ENCODE data around the gene MPPED1. TPM values are rescaled to one million over a fixed set of nuclear protein-coding genes. Genes with fewer than 3 reads are reported as not detected.

MPPED1 gene
- total RNA-seq, 2 donors from 2014 or later: not detected

GRCh38 chr22:43534916-43535315, 123.1 kb downstream of the MPPED1 start:
- H3K27me3 Mint-ChIP-seq: peaks cover 14% of the 10 kb centered on the region
- no peak overlapping the region for H3K27ac Mint-ChIP-seq
- no peaks in the 10 kb centered on the region for H3K9me3 Mint-ChIP-seq
- no peak for ATAC-seq (replicated peaks)
- no peaks in the 10 kb centered on the region for H3K4me1 Mint-ChIP-seq
- no peaks in the 10 kb centered on the region for H3K36me3 Mint-ChIP-seq (ENCODE audit: low read depth)
- H3K4me3 Mint-ChIP-seq: no peak overlapping the region

- Mint-ChIP-seq H3K4me1 (no peaks in the 10 kb centered on the region), H3K27ac (no peak overlapping the region), H3K36me3 (ENCODE audit: low read depth) (no peaks in the 10 kb centered on the region), H3K27me3 (peaks cover 14% of the 10 kb centered on the region), H3K4me3 (no peak overlapping the region), H3K9me3 (no peaks in the 10 kb centered on the region)
- ATAC-seq (replicated peaks): no peak
These were observed 123.5 kb downstream of the MPPED1 start for GRCh38 chr22:43535336-43535735.

GRCh38 chr22:43535741-43536140, 123.9 kb downstream of the MPPED1 start:
- Mint-ChIP-seq H3K27me3 (peaks cover 14% of the 10 kb centered on the region), H3K9me3 (no peaks in the 10 kb centered on the region), H3K36me3 (ENCODE audit: low read depth) (no peaks in the 10 kb centered on the region), H3K27ac (no peak overlapping the region), H3K4me1 (no peaks in the 10 kb centered on the region), H3K4me3 (no peak overlapping the region)
- no peak for ATAC-seq (replicated peaks)

DNA sequence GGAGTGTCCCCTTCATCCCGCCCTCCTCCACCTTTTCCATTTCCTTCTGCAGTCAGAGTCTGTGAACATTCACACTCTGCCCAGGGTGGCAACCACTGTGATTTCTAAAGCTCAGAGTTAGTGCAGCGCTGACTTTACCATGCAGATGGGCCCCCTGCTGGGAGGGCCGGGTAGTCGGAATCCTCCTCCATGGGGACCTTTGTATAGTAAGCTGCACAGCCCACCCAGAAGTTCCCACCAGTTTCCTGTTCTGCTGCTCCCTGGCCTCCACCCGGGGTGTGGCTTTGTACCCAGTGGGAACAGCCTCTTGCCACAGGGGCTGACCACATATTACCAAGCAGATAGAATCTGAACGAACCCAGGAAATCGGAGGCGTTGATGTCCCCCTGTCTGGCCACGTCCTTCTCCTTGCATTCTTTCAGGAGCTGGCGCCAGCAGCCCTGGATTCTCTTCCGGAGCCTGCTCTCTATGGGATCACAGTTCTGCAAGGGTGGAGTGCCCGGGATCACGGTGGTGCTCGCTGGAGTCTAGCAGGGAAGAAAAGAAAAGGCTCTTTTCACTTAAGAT, 125.3 kb downstream of the MPPED1 start:
- ATAC-seq (replicated peaks): no peak
- Mint-ChIP-seq H3K4me3 (no peak overlapping the region), H3K36me3 (ENCODE audit: low read depth) (no peaks in the 10 kb centered on the region), H3K27me3 (peaks cover 17% of the 10 kb centered on the region), H3K4me1 (no peaks in the 10 kb centered on the region), H3K27ac (no peak overlapping the region), H3K9me3 (no peaks in the 10 kb centered on the region)

DNA sequence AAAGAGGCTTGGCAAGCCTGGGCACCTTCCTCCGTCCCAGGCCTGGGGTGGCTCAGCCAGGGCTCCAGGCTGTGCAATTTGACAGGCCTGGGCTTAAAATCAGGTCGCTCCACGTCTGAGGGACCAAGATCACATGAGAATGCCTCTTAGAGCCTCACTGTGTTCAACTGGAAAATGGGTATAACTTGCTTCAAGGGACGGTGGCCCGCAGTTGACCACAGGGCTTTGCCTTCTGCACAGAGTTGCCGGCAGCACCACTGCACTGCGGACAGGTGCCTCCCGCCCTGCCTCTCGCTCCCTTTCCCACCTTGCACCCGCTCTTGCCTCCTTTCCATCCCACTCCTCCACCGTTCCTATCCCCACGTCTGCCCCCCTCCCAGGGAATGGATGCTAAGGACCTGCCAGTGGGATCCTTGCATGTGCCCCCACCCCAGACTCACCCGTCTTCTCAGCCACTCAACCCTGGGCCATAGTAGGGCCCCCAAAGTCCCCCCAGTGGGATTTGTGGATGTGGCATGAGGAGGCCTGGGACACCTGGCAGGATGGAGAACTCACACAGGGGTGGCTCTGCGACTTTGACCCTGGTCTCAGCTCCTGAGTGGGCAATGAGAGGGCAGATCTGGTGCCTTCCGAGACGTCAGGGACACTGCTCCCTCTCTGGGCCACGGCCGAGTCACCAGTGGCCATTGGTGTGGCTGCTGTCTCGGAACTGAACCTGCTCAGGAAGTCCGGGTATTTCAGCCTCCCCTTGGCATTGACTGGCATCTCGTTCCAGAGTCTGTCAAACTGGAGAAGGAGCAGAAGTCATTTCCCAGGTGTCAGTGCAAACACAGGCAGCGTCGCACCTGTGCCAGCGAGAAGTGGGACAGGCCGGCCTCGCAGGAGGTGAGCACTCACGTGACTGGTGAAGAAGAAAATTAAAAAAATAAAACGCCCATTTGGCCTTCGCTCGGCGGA, 128.0 kb downstream of the MPPED1 start:
- Mint-ChIP-seq H3K4me3 (no peak overlapping the region), H3K27me3 (peaks cover 20% of the 10 kb centered on the region), H3K9me3 (no peaks in the 10 kb centered on the region), H3K36me3 (ENCODE audit: low read depth) (no peaks in the 10 kb centered on the region), H3K27ac (no peak overlapping the region), H3K4me1 (no peaks in the 10 kb centered on the region)
- no peak for ATAC-seq (replicated peaks)

DNA sequence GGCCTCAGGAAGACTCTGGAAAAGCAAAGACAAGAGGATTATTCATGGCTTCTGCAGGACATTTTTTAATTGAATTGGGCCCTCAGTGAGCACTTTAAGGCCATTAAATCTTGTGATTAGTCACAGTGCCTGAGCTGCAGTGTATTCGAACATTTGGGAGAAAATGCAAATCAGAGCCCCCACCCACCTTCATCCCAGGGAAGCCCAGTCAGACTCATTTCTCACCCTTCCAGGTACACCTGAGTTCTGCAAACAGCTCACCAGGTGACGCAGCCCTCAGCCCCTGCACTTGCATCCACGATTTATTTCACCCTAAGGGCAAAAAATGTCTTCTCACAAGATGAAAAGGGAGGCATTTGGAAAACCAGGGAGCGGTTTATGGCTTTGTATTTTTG, 128.7 kb downstream of the MPPED1 start:
- H3K27me3 Mint-ChIP-seq: peaks cover 17% of the 10 kb centered on the region
- no peaks in the 10 kb centered on the region for H3K36me3 Mint-ChIP-seq (ENCODE audit: low read depth)
- no peaks in the 10 kb centered on the region for H3K9me3 Mint-ChIP-seq
- no peak overlapping the region for H3K27ac Mint-ChIP-seq
- H3K4me1 Mint-ChIP-seq: no peaks in the 10 kb centered on the region
- ATAC-seq (replicated peaks): no peak
- H3K4me3 Mint-ChIP-seq: no peak overlapping the region

GRCh38 chr22:43541022-43541421, 129.2 kb downstream of the MPPED1 start:
- no peaks in the 10 kb centered on the region for H3K4me1 Mint-ChIP-seq
- H3K36me3 Mint-ChIP-seq (ENCODE audit: low read depth): no peaks in the 10 kb centered on the region
- H3K27me3 Mint-ChIP-seq: peaks cover 14% of the 10 kb centered on the region
- no peaks in the 10 kb centered on the region for H3K9me3 Mint-ChIP-seq
- ATAC-seq (replicated peaks): no peak
- H3K4me3 Mint-ChIP-seq: no peak overlapping the region
- no peak overlapping the region for H3K27ac Mint-ChIP-seq

DNA sequence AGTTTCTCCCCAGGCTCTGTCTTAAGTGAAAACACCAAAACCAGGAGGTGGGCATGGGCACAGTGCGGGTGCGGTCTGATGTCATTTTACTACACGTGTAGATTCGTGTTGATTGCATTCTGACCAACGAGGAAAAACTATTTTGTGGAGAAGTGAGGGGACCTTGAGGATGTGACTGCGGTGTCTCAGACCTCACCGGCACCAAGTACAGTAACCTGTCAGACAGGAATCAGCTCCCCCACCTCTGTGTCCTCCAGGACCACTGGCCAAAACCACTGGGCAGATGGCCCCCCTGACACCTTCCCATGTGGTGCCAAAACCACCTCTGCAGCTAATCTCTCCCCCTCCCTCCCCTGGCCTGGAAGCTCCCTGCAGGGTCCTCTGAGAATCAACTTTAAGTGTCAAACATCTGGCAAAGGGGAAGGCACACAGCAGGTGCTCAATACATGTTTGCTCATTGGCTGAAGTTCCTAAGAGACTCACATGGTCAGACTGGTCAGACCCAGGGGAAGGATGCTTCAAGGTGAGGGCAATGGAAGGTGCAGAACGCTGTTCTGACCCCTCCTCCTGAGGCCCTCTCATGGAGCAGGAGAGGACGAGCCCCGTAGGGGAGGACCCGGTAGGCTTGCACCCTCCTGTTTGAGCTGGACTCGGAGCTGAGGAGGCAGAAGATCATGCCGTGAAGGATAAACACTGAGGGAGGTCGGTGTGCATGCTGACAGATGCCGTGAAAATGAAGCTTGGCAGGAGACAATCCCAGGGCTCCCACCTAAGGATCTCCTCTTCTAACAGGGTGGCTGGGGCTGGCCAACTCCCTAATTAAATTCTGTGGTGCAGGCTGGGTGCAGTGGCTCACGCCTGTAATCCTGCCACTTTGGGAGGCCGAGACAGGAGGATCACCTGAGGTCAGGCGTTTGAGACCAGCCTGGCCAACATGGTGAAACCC, 129.9 kb downstream of the MPPED1 start:
- Mint-ChIP-seq H3K4me1 (no peaks in the 10 kb centered on the region), H3K36me3 (ENCODE audit: low read depth) (no peaks in the 10 kb centered on the region), H3K27me3 (peaks cover 14% of the 10 kb centered on the region), H3K27ac (no peak overlapping the region), H3K4me3 (no peak overlapping the region), H3K9me3 (no peaks in the 10 kb centered on the region)
- no peak for ATAC-seq (replicated peaks)

DNA sequence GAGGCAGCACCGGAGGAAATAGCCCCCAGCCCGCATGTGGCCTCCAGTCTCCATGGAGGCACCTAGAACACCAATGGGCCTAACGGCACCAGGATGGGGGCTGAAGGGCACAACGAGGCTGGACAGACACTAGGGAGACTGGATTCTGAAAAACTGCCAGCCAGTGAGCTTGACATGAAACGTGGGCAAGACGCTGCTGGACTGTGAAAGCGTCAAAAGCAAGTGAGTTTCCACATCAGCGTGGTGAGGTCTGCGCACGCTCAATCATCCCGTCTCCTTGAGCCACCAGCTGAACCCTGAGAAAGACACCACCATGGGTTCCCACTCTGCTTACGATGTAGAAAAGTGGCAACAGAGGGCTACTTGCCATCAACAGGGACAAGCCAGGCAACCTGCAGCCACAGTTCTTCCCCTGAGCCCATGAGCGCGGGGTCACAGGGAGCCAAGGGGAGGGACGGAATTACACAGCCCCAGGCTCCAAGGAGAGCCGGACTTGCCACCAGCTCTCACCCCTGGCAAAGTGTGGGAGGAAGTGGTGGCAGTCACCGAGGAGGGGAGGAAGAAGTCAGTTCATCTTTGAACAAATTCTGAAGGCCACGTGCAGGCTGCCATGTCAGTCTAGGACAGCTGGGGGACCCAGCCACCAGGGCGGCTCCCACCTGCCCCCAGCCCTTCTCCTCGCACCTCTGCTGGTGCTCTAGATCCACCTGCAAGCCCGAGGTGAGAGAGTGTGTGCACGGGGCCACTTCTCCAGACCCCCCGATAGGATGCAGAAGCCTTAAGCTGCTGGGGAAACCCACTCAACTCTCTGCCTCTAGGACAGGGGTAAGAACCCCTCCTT, 131.1 kb downstream of the MPPED1 start:
- Mint-ChIP-seq H3K36me3 (ENCODE audit: low read depth) (no peaks in the 10 kb centered on the region), H3K9me3 (no peaks in the 10 kb centered on the region), H3K27ac (no peak overlapping the region), H3K27me3 (peaks cover 13% of the 10 kb centered on the region), H3K4me3 (no peak overlapping the region), H3K4me1 (no peaks in the 10 kb centered on the region)
- no peak for ATAC-seq (replicated peaks)

DNA sequence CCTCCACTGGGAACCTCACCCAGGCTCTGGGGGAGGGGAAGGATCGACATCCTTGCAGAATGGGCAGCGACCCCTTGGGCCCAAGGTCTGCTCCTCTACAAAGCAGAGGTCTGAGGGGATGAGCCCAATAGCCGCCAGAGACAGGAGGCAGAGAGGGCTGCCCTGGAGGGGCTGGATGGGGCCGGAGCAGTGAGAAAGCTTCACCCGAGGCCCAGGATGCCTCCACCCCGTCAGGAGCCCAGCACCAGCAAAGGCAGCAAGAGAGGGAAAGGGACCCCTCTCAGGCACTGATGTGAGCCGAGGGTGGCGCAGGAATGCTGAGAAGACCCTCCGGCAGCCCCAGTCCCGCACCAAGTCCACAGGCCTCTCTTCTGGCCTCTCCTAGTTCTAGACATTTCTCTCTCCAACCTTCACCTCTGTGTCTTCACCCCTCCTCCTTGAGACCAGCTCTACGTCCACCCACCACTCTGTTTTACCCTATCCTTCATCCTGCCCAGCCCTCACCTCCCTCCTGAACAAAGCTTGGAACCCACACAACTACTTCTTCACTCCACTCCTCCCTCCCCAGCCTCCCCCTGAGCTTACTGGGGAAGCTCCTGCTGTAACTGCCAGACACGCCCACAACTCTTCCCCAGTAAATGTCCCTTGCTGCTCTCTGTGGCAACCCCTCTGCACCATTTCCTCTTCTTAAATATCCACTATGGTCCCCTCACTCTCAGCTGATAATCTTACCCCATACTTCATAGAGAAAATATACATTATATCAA, 131.9 kb downstream of the MPPED1 start:
- Mint-ChIP-seq H3K27me3 (peaks cover 9% of the 10 kb centered on the region), H3K27ac (peak overlapping the region; percentile 33), H3K4me1 (no peaks in the 10 kb centered on the region), H3K4me3 (no peak overlapping the region), H3K36me3 (ENCODE audit: low read depth) (no peaks in the 10 kb centered on the region), H3K9me3 (no peaks in the 10 kb centered on the region)
- no peak for ATAC-seq (replicated peaks)

- peak overlapping the region; percentile 33 for H3K27ac Mint-ChIP-seq
- H3K4me3 Mint-ChIP-seq: no peak overlapping the region
- peaks cover 9% of the 10 kb centered on the region for H3K27me3 Mint-ChIP-seq
- H3K9me3 Mint-ChIP-seq: no peaks in the 10 kb centered on the region
- ATAC-seq (replicated peaks): no peak
- H3K36me3 Mint-ChIP-seq (ENCODE audit: low read depth): no peaks in the 10 kb centered on the region
- H3K4me1 Mint-ChIP-seq: no peaks in the 10 kb centered on the region
These were observed 132.5 kb downstream of the MPPED1 start for GRCh38 chr22:43544289-43544673.

DNA sequence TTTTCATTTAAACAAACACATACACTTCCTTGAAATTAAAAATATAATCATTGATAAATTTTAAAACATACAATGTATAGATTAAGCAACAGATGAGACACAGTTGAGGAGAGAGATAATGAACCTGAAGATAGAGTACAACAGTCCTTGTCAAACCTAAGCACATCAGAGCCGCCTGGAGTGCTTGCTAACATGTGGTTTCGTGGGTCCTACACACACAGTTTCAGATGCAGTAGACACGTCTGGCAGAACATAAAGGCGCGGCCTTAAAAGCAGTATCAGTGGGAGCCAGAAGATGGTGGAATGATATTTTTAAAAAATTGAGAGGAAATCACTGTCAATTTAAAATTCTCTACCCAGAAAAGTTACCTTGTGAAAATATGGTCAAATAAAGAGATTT, 134.4 kb downstream of the MPPED1 start:
- Mint-ChIP-seq H3K4me3 (no peak overlapping the region), H3K27me3 (peaks cover 9% of the 10 kb centered on the region), H3K9me3 (no peaks in the 10 kb centered on the region), H3K36me3 (ENCODE audit: low read depth) (no peaks in the 10 kb centered on the region), H3K27ac (no peak overlapping the region), H3K4me1 (no peaks in the 10 kb centered on the region)
- ATAC-seq (replicated peaks): no peak

DNA sequence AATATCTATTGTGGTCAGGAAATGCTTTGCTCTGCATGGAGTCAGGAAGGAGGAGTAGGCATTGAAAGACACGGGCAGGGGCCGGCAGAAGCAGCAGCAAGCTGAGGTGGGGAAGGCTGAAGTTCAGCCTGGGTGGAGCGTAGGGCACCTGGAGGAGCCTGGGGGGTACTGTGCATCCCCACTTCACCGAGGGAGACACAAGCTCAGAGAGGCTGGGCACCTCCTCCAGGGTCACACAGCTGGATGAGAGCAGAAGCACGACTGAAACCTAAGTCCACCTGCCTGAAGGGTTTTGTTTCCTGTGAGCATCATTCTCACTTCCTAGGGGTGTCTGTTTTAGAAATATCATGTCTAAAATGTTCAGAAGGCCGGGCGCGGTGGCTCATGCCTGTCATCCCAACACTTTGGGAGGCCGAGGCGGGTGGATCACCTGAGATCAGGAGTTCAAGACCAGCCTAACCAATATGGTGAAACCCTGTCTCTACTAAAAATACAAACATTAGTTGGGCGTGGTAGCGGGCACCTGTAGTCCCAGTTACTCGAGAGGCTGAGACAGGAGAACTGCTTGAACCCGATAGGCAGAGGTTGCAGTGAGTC, 138.3 kb downstream of the MPPED1 start:
- Mint-ChIP-seq H3K27ac (no peak overlapping the region), H3K4me3 (no peak overlapping the region), H3K36me3 (ENCODE audit: low read depth) (no peaks in the 10 kb centered on the region), H3K9me3 (no peaks in the 10 kb centered on the region), H3K4me1 (no peaks in the 10 kb centered on the region), H3K27me3 (peaks cover 9% of the 10 kb centered on the region)
- no peak for ATAC-seq (replicated peaks)
